Measurements from ENCODE around the gene TMEM106A.
"Not testable (repeated sequence)": the region's sequence is repeated elsewhere in the genome, so short reads cannot be mapped to it uniquely, and the experiment has no call there.

GRCh38 chr17:43233877-43234276 lies 22.2 kb downstream of the TMEM106A start, which contains the start of gene RNU2-1:
- TF ChIP-seq CTCF, EP300 (IDR thresholded peaks at IDR 0.05): not testable (repeated sequence)

Data from esophagus muscularis mucosa (tissue), 3 donors.